Urinary bladder (tissue), 2 donors: ENCODE data around the gene SMIM17. TPM values are rescaled to one million over a fixed set of nuclear protein-coding genes. Genes with fewer than 3 reads are reported as not detected.

Experiments used
- polyA plus RNA-seq: library from polyadenylated mRNA; stranded (reverse); fragments of 200-250 nt; gene quantifications from one replicate; pipeline ENCODE4 v1.2.3, GENCODE V29; 2013
- total RNA-seq: library from RNA; depleted of rRNA; stranded (reverse); fragments of >200 nt; gene quantifications from one replicate; pipeline ENCODE4 v1.2.3, GENCODE V29; 2014
- donor health status: healthy.

The SMIM17 gene
- total and polyA plus RNA-seq, 2 donors, result 0.34 to 1.8 TPM

Other genes starting within 250 kb of the SMIM17 start
- 5.3 TPM for gene ZNF582, start 249.6 kb upstream of the SMIM17 start, total RNA-seq
- gene ZNF582, start 249.6 kb upstream of the SMIM17 start, polyA plus RNA-seq, result 4.0 TPM
- gene ZNF583, start 238.8 kb upstream of the SMIM17 start, total RNA-seq, result 22.7 TPM
- gene ZNF583, start 238.8 kb upstream of the SMIM17 start, polyA plus RNA-seq, result 3.6 TPM
- 14.6 TPM for gene ZNF667, start 165.8 kb upstream of the SMIM17 start, total RNA-seq
- 3.5 TPM for gene ZNF667, start 165.8 kb upstream of the SMIM17 start, polyA plus RNA-seq
- 18.5 TPM for gene ZNF471, start 135.3 kb upstream of the SMIM17 start, total RNA-seq
- 6.8 TPM for gene ZNF471, start 135.3 kb upstream of the SMIM17 start, polyA plus RNA-seq
- 16.2 TPM for gene ZFP28, start 104.2 kb upstream of the SMIM17 start, total RNA-seq
- 5.9 TPM for gene ZFP28, start 104.2 kb upstream of the SMIM17 start, polyA plus RNA-seq
- gene ZNF470, start 75.7 kb upstream of the SMIM17 start, total RNA-seq, result 9.7 TPM
- 4.0 TPM for gene ZNF470, start 75.7 kb upstream of the SMIM17 start, polyA plus RNA-seq
- 9.1 TPM for gene ZNF71, start 47.9 kb upstream of the SMIM17 start, total RNA-seq
- gene ZNF71, start 47.9 kb upstream of the SMIM17 start, polyA plus RNA-seq, result 8.2 TPM
- gene ZNF835, start 28.6 kb downstream of the SMIM17 start, total RNA-seq, result 4.3 TPM
- gene ZNF835, start 28.6 kb downstream of the SMIM17 start, polyA plus RNA-seq, result 4.1 TPM
- 324 TPM for gene PEG3, start 197.6 kb downstream of the SMIM17 start, total RNA-seq
- 9.7 TPM for gene PEG3, start 197.6 kb downstream of the SMIM17 start, polyA plus RNA-seq
- 5.7 TPM for gene ZIM2, start 197.6 kb downstream of the SMIM17 start, total RNA-seq
- gene ZIM2, start 197.6 kb downstream of the SMIM17 start, polyA plus RNA-seq, result 0.18 TPM